ENCODE data around the gene MTCL1.

DNA sequence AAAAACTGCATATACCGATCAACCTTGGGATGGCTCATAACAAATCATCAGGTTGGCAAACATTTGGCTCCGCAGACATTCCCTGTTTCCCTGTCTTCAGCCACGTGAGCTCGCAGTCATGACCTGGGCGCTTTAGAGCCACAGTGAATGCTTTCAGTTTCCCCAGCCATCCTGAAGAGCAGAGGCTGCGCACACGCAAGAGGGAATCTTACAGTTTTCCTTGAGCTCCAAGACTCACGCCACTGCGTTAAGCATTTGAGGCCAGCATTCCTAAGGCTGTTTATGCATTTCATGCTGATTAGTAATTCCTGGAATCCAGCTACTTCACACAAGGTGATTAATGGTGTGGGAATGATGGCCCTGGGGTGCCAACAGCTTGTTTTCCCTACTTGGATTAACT, 95.1 kb downstream of the MTCL1 start:
- TF ChIP-seq POLR2A (IDR thresholded peaks at IDR 0.05; ENCODE audit: borderline replicate concordance, extremely low read depth, insufficient read depth, insufficient read length): no peak
- TF ChIP-seq, protein P1, sequence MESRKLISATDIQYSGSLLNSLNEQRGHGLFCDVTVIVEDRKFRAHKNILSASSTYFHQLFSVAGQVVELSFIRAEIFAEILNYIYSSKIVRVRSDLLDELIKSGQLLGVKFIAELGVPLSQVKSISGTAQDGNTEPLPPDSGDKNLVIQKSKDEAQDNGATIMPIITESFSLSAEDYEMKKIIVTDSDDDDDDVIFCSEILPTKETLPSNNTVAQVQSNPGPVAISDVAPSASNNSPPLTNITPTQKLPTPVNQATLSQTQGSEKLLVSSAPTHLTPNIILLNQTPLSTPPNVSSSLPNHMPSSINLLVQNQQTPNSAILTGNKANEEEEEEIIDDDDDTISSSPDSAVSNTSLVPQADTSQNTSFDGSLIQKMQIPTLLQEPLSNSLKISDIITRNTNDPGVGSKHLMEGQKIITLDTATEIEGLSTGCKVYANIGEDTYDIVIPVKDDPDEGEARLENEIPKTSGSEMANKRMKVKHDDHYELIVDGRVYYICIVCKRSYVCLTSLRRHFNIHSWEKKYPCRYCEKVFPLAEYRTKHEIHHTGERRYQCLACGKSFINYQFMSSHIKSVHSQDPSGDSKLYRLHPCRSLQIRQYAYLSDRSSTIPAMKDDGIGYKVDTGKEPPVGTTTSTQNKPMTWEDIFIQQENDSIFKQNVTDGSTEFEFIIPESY (IDR thresholded peaks at IDR 0.05; ENCODE audit: extremely low read depth, insufficient replicate concordance, low read length): no peak
- TF ChIP-seq, protein P2, sequence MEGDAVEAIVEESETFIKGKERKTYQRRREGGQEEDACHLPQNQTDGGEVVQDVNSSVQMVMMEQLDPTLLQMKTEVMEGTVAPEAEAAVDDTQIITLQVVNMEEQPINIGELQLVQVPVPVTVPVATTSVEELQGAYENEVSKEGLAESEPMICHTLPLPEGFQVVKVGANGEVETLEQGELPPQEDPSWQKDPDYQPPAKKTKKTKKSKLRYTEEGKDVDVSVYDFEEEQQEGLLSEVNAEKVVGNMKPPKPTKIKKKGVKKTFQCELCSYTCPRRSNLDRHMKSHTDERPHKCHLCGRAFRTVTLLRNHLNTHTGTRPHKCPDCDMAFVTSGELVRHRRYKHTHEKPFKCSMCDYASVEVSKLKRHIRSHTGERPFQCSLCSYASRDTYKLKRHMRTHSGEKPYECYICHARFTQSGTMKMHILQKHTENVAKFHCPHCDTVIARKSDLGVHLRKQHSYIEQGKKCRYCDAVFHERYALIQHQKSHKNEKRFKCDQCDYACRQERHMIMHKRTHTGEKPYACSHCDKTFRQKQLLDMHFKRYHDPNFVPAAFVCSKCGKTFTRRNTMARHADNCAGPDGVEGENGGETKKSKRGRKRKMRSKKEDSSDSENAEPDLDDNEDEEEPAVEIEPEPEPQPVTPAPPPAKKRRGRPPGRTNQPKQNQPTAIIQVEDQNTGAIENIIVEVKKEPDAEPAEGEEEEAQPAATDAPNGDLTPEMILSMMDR (IDR thresholded peaks at IDR 0.05 in 2 of 3, conservative IDR thresholded peaks at IDR 0.05 in 1 of 3; ENCODE audit: borderline replicate concordance in 1 of 3, insufficient read depth in 1 of 3, low read depth in 2 of 3, low read length in 2 of 3): no peak

Measured in HCT116 (cell line).